ENCODE data around the gene ERBB2. TPM values are rescaled to one million over a fixed set of nuclear protein-coding genes. Genes with fewer than 3 reads are reported as not detected.

The ERBB2 gene
- total and polyA plus RNA-seq, 9 of the 15 experiments (the other 6 are each of a cell fraction or from before 2014, with no cell fraction given): 0.74 to 5.6 (median 3.3) TPM

DNA sequence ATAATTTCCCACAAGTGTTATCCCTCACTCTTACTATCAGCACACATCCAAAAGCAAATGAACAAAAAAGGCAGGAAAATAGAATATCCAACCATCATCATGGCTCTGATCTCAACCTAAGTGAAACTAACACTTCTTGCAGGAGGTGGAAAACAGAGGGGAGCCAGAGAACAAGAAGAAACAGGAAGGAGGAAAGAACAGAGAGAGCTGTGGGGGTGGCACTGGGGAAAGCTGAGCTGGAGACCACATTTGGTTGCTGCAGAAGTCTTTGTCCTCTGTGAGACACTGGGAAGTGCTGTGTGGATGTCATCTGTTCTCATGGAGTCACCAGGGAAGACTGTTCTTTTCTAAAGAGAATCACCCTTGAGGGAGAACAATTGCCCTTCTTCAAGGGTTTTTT, 72.6 kb downstream of the ERBB2 start:
- Histone ChIP-seq H3K9me1 (ENCODE audit: control insufficient read depth, insufficient read depth, low read length) (no peaks in the 10 kb centered on the region), H3K79me2 (ENCODE audit: control insufficient read depth, insufficient read depth, low read length) (no peaks in the 10 kb centered on the region), H3K36me3 (ENCODE audit: control insufficient read depth, insufficient read depth, low read length) (no peaks in the 10 kb centered on the region), H3K4me3 (no peak overlapping the region), H4K20me1 (replicated peaks; ENCODE audit: control insufficient read depth, insufficient read depth, low read length) (no peaks in the 10 kb centered on the region), H3K9me3 (replicated peaks; ENCODE audit: control insufficient read depth, insufficient read depth, low read depth, low read length) (no peaks in the 10 kb centered on the region), H3K9ac (ENCODE audit: insufficient read depth in 1 of 2, low read depth in 2 of 2, low read length in 2 of 2) (no peak overlapping the region), H3K4me2 (ENCODE audit: insufficient read depth, low read length) (no peak overlapping the region), H3K27ac (ENCODE audit: extremely low read depth, low read depth, low read length) (no peak overlapping the region), H2AFZ (ENCODE audit: low read depth, low read length) (no peak overlapping the region), H3K27me3 (ENCODE audit: control insufficient read depth in 2 of 2, insufficient read depth in 2 of 2, low read length in 2 of 2) (peaks cover 14 to 29% of the 10 kb centered on the region in 2 experiments), H3K4me1 (replicated peaks in 1 of 2; ENCODE audit: control insufficient read depth in 2 of 2, insufficient read depth in 2 of 2, low read length in 2 of 2) (no peaks in the 10 kb centered on the region)
- in situ Hi-C loops (cut with MboI): no loop called here
- BruUV-seq (replicated peaks): no TSS peak
- TF ChIP-seq YBX1 (IDR thresholded peaks at IDR 0.05) (no peak), BHLHE40 (IDR thresholded peaks at IDR 0.05; ENCODE audit: low read length) (no peak), NR2F6 (CRISPR knock-in tag; IDR thresholded peaks at IDR 0.05) (no peak), CSDE1 (IDR thresholded peaks at IDR 0.05) (no peak), FIP1L1 (IDR thresholded peaks at IDR 0.05; ENCODE audit: low read depth, low read length, poor library complexity, severe bottlenecking) (no peak), TAF7 (tag; IDR thresholded peaks at IDR 0.05) (no peak), ZBTB8A (IDR thresholded peaks at IDR 0.05; ENCODE audit: partially characterized antibody) (no peak), RFX1 (IDR thresholded peaks at IDR 0.05) (no peak), HDAC2 (IDR thresholded peaks at IDR 0.05) (no peak), FUS (optimal IDR thresholded peaks at IDR 0.05; ENCODE audit: low read depth, low read length) (no peak), HNRNPUL1 (IDR thresholded peaks at IDR 0.05; ENCODE audit: low read length) (no peak)
- TF ChIP-seq, protein P1, sequence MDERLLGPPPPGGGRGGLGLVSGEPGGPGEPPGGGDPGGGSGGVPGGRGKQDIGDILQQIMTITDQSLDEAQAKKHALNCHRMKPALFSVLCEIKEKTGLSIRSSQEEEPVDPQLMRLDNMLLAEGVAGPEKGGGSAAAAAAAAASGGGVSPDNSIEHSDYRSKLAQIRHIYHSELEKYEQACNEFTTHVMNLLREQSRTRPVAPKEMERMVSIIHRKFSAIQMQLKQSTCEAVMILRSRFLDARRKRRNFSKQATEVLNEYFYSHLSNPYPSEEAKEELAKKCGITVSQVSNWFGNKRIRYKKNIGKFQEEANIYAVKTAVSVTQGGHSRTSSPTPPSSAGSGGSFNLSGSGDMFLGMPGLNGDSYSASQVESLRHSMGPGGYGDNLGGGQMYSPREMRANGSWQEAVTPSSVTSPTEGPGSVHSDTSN (CRISPR knock-in tag; IDR thresholded peaks at IDR 0.05; ENCODE audit: low read depth): no peak
- TF ChIP-seq, protein P1 (tag; conservative IDR thresholded peaks at IDR 0.05; ENCODE audit: low read depth): no peak
- TF ChIP-seq, protein P2, sequence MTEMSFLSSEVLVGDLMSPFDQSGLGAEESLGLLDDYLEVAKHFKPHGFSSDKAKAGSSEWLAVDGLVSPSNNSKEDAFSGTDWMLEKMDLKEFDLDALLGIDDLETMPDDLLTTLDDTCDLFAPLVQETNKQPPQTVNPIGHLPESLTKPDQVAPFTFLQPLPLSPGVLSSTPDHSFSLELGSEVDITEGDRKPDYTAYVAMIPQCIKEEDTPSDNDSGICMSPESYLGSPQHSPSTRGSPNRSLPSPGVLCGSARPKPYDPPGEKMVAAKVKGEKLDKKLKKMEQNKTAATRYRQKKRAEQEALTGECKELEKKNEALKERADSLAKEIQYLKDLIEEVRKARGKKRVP (CRISPR knock-in tag; IDR thresholded peaks at IDR 0.05): no peak
- FAIRE-seq (no peak), ATAC-seq (no peak), DNase-seq (ENCODE audit: extremely low read depth in 1 of 4, low spot score in 3 of 4) (no peak)
- intact Hi-C loops (cut with micrococcal nuclease): no loop called here
- CTCF ChIA-PET (ENCODE audit: low intra/inter-chr PET ratio): no interaction called here
- POLR2A ChIA-PET: interaction anchor here (0.9 to 1.2 kb wide), 2 partner anchors 17 to 40 kb away, joined by 3 read pairs; no protein-coding TSS in a partner anchor
